HG03045 (cell line): Measurements from ENCODE around the gene FREM2.

ENCODE experiments used
- ATAC-seq: cut with Tn5 transposase; IDR thresholded peaks from one replicate; pipeline ENCODE4 v1.9.1; 2021; ENCODE audit warnings: mild to moderate bottlenecking, moderate library complexity; ENCODE audit not compliant: unreplicated experiment

The FREM2 gene

DNA sequence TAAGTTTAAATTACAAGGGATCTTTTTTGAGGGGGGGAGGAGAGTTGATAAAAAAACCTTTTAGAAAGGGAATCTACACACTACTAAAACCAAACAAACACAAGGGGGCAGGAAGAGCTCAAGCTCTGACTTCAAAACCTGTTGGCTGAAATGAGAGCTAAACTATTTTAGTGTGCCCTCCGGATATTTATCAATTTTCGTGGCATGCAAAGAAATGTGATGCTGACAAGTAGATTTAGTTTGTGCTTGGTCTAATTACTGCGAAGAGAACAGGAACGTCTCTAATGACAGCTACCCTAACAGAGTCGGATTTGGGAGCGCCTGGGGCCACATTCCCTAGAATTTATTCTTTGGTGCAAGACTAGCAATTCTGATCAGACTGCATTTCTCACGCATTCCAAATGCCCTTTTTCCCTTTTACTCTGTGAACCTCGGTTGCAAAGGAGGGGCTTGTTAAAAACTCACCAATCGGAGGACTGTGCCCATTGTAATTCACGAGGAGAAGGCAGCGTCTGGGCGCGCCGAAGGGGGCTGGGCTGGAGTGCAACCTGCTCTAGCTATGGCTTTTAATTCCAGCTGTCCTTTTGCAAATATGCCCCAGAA is 802 bp upstream of the FREM2 start:
- ATAC-seq, result no peak

DNA sequence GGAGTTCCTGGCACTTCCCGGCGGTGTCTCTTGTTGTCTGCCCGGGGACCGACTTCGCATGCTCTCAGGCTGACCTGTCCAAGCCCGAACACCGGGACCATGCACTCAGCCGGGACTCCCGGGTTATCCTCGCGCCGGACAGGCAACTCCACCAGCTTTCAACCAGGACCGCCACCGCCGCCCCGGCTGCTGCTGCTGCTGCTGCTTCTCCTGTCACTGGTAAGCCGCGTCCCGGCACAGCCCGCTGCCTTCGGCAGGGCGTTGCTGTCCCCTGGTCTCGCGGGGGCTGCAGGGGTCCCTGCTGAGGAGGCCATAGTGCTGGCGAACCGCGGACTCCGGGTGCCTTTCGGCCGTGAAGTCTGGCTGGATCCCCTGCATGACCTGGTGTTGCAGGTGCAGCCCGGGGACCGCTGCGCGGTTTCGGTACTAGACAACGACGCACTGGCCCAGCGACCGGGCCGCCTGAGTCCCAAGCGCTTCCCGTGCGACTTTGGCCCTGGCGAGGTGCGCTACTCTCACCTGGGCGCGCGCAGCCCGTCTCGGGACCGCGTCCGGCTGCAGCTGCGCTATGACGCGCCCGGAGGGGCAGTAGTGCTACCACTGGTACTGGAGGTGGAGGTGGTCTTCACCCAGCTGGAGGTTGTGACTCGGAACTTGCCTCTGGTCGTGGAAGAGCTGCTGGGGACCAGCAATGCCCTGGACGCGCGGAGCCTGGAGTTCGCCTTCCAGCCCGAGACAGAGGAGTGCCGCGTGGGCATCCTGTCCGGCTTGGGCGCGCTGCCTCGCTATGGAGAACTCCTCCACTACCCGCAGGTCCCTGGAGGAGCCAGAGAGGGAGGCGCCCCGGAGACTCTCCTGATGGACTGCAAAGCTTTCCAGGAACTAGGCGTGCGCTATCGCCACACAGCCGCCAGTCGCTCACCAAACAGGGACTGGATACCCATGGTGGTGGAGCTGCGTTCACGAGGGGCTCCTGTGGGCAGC is 661 bp downstream of the FREM2 start:
- ATAC-seq, result no peak

DNA sequence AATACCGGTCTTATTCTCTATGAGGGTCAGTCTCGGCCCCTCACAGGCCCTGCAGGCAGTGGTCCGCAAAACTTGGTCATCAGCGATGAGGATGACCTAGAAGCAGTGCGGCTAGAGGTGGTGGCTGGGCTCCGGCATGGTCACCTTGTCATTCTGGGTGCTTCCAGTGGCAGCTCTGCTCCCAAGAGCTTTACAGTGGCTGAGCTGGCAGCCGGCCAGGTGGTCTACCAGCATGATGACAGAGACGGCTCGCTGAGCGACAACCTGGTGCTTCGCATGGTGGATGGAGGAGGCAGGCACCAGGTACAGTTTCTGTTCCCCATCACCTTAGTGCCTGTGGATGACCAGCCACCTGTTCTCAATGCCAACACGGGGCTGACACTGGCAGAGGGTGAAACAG is 1.8 kb downstream of the FREM2 start:
- ATAC-seq, result no peak

DNA sequence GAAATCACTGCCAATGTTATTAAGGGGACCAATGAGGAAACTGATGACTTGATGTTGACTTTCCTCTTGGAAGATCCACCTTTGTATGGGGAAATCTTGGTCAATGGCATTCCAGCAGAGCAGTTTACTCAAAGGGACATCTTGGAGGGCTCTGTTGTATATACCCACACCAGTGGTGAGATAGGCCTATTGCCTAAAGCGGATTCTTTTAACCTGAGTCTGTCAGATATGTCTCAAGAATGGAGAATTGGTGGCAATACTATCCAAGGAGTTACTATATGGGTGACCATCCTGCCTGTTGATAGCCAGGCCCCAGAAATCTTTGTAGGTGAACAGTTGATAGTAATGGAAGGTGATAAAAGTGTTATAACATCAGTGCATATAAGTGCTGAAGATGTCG is 3.4 kb downstream of the FREM2 start:
- no peak for ATAC-seq

GRCh38 chr13:38693168-38693567 is 6.3 kb downstream of the FREM2 start:
- ATAC-seq, result no peak

DNA sequence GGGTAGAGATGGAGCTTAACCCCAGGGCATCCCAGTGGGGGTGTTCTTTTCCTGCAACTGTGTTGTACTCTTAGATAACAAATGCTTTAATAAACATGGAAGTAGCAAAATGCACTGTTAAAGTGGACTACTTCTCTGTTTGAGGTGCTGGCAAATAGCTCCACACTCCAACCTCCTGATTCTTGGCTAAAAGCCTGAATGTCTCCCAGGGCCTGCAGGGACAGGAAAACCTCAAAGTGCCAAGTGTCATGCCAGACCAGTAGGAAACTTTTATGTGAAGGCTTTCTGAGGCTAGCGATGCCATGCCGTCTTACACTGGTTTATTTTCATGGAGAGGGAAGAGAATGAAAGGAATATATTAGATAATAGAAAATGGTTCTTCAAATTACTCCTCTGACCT is 6.8 kb downstream of the FREM2 start:
- ATAC-seq, result no peak

GRCh38 chr13:38697197-38697596 is 10.3 kb downstream of the FREM2 start:
- ATAC-seq, result no peak

DNA sequence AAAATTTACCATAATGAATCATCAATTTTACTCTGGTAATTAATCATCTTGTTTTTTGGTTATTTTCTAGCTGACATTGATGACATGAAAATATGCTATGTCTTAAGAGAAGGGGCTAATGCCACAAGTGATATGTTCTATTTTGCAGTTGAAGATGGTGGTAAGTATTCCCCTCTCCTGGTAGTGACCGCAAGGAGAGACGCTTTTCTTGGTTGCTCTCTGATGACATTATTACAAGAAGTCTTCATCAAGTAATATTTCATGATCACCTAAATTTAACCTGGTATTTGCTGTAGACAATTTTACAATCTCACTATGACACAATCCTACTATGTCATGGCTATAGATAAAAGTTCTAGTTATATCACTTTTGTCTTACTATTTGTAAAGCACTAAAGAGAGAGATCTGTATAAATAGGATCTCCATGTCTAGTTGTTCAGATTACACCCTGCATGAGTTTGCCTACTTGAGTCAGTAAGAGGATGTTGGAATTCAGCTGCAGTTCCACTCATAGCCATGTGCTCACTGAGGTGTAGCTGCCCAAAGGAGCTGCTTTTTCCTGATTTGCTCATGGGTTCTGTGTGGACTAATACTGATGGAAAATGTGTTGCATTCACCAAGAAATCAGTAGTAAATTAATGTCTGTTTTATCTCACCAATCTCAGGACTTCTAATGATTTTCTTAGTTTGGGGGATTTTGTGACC is 10.9 kb downstream of the FREM2 start:
- ATAC-seq, result no peak

GRCh38 chr13:38700051-38700450 is 13.2 kb downstream of the FREM2 start:
- no peak for ATAC-seq

GRCh38 chr13:38702669-38703068 is 15.8 kb downstream of the FREM2 start:
- ATAC-seq, result no peak

- no peak for ATAC-seq
These were observed 16.4 kb downstream of the FREM2 start for GRCh38 chr13:38703255-38703654.

GRCh38 chr13:38705365-38705764 is 18.5 kb downstream of the FREM2 start:
- ATAC-seq, result no peak

GRCh38 chr13:38707460-38707859 is 20.6 kb downstream of the FREM2 start:
- ATAC-seq, result no peak

- no peak for ATAC-seq
These were observed 26.2 kb downstream of the FREM2 start for GRCh38 chr13:38713046-38713445.

DNA sequence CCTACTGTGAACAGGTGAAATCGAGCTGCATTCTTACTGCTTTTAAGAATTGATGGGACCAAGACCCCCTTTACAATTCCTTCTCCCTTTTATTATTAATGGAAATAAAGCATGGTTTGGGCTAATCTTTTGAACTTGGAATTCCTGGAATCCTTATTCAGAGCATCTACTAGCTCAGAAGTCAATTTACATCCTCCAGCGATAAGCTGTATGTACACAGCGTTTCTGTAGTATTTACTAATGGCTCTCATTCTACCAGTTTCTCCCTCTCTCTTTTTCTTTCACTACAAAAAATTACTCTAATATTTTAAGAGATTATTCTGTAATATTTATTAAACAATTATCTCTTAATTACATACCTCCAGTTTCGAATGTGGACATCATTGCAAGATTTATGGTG is 31.5 kb downstream of the FREM2 start:
- no peak for ATAC-seq

GRCh38 chr13:38730332-38730731 is 43.5 kb downstream of the FREM2 start:
- ATAC-seq, result no peak

GRCh38 chr13:38733146-38733545 is 46.3 kb downstream of the FREM2 start:
- no peak for ATAC-seq

- no peak for ATAC-seq
These were observed 49.0 kb downstream of the FREM2 start for GRCh38 chr13:38735665-38736440.

DNA sequence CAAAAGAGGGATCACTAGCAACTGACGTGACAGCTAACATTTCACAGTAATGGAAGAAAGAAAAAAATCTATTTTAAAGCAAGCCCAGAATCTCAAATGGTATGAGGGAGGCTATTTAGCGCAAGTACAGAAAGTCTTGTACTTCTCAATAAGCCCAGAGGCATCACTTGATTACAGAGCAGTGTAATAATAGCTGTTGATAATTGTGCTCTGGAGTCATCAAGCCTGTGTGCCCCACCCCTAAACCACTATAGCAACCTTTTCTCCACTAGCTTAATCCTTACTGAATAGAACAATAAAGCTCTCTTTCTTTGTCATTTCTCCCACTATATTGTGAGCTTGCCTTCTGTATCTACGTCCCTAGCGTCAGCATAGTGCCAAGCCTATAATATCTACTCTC is 56.6 kb downstream of the FREM2 start:
- ATAC-seq, result no peak

DNA sequence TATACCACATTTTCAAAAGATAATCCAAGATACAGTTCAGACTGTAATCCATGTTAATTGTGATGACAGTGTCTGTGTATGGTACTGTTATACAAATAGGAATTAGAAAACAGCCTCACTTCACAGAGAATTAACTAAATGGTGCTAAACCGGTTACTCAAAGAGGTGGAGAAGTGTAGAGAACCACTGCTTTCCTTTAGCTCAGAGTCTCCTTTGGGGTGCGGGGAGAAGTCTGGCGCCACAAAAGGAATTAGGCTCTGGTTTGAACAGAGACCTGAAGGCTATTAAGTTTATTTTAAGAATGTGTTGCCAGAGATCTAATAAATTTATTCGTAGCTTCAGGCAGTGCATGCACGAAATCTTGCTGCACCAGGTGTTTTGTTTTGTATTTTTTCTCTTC is 65.8 kb downstream of the FREM2 start:
- ATAC-seq, result no peak

GRCh38 chr13:38753878-38754277 is 67.0 kb downstream of the FREM2 start:
- no peak for ATAC-seq
